GM12878 (cell line): ENCODE results near the gene COL15A1. TPM values are rescaled to one million over a fixed set of nuclear protein-coding genes. Genes with fewer than 3 reads are reported as not detected.

Experiments used
- ATAC-seq: fragments of 200-7000 bp; cut with Tn5 transposase; 3 replicates; pipeline ENCODE4 v1.9.1; 2020; ENCODE audit warnings: mild to moderate bottlenecking, moderate library complexity
- BruUV-seq: library from RNA; stranded (reverse); fragments of 400-500 nt; replicated peaks from 2 replicates; lab custom pipeline; 2021; lab: Mats Ljungman, UMichigan
- CTCF ChIA-PET: fragments of 300-600 bp; sonication (Branson Sonifier 250); formaldehyde crosslinking; extraction: SDS; loops from one replicate; lab custom pipeline; 2021; ENCODE audit warnings: inconsistent platforms; lab: Yijun Ruan, JAX
- POLR2A ChIA-PET: fragments of 350-600 bp; formaldehyde crosslinking; extraction: SDS; loops from one replicate; lab custom pipeline; 2021; ENCODE audit warnings: inconsistent platforms; lab: Charles Lee
- RAD21 ChIA-PET: fragments of 300-600 bp; sonication (Branson Sonifier 250); formaldehyde crosslinking; loops from one replicate; lab custom pipeline; 2023; ENCODE audit warnings: antibody characterized with exemption; ENCODE audit not compliant: unreplicated experiment; lab: Charles Lee
- SMC1A ChIA-PET: fragments of 300-600 bp; sonication (Branson Sonifier 250); formaldehyde crosslinking; loops from one replicate; lab custom pipeline; 2023; ENCODE audit not compliant: unreplicated experiment, uncharacterized antibody; lab: Charles Lee
- DNase-seq: peaks from one replicate; pipeline ENCODE4 v3.0.0-alpha.2; 2011; ENCODE audit warnings: low read depth, low spot score
- FAIRE-seq: peaks from 3 replicates; lab custom pipeline; 2011; peaks lifted over from hg19 to GRCh38; lab: Jason Lieb, UNC
- H2AFZ ChIP-seq: 2 replicates; pipeline ENCODE4 v1.6.0; 2011; ENCODE audit warnings: low read depth, low read length, control low read depth; ENCODE audit not compliant: control insufficient read depth
- H3K27ac ChIP-seq: 2 replicates; pipeline ENCODE4 v1.5.1; 2011; ENCODE audit warnings: control low read depth; ENCODE audit not compliant: control insufficient read depth, insufficient read depth
- H3K27me3 ChIP-seq, 2 experiments: replicated peaks in 1 of 2; 2 replicates each; pipeline versions ENCODE4 v1.6.0 to v1.6.1; 2011; ENCODE audit warnings: low read length in 1 of 2; ENCODE audit not compliant: control insufficient read depth in 2 of 2, insufficient read depth in 2 of 2
- H3K36me3 ChIP-seq, 2 experiments: 2 replicates each; pipeline ENCODE4 v1.5.1; 2011; ENCODE audit warnings: low read length in 1 of 2; ENCODE audit not compliant: control insufficient read depth in 2 of 2, insufficient read depth in 2 of 2
- H3K4me1 ChIP-seq: 2 replicates; pipeline ENCODE4 v1.6.1; 2011; ENCODE audit warnings: mild to moderate bottlenecking, low read length, moderate library complexity, mixed read lengths; ENCODE audit not compliant: control insufficient read depth, insufficient read depth
- H3K4me2 ChIP-seq: 2 replicates; pipeline ENCODE4 v1.6.0; 2011; ENCODE audit warnings: control low read depth; ENCODE audit not compliant: control insufficient read depth, insufficient read depth
- H3K4me3 ChIP-seq: fragments of 200-600 bp; sonication (generic); 2 replicates; pipeline ENCODE4 v1.5.1; 2016
- H3K79me2 ChIP-seq: 2 replicates; pipeline ENCODE4 v1.6.0; 2011; ENCODE audit warnings: low read length; ENCODE audit not compliant: control insufficient read depth, insufficient read depth
- H3K9ac ChIP-seq: 2 replicates; pipeline ENCODE4 v1.8.0; 2011; ENCODE audit warnings: low read length, control low read depth, mixed read lengths; ENCODE audit not compliant: control insufficient read depth, insufficient read depth
- H3K9me3 ChIP-seq: replicated peaks from 3 replicates; pipeline ENCODE4 v1.5.1; 2011; ENCODE audit warnings: mild to moderate bottlenecking, low read length; ENCODE audit not compliant: control insufficient read depth, insufficient read depth
- H4K20me1 ChIP-seq: 2 replicates; pipeline ENCODE4 v1.6.0; 2011; ENCODE audit not compliant: control insufficient read depth, insufficient read depth
- BRCA1 ChIP-seq: IDR thresholded peaks from 2 replicates; pipeline ENCODE4 v1.6.1; 2011; ENCODE audit warnings: low read depth, low read length, improper control_type of control experiment
- GABPA ChIP-seq: IDR thresholded peaks from 2 replicates; pipeline ENCODE4 v1.6.1; 2014; ENCODE audit warnings: antibody characterized with exemption, low read depth, mild to moderate bottlenecking, inconsistent platforms
- HDGF ChIP-seq: fragments of 450-650 bp; IDR thresholded peaks from 2 replicates; pipeline ENCODE4 v1.6.1; 2016; ENCODE audit warnings: antibody characterized with exemption
- IRF4 ChIP-seq: IDR thresholded peaks from 2 replicates; pipeline ENCODE4 v1.6.1; 2011; ENCODE audit warnings: low read depth, low read length
- MYC ChIP-seq: IDR thresholded peaks from 2 replicates; pipeline ENCODE4 v1.6.1; 2011; ENCODE audit warnings: mild to moderate bottlenecking, low read length, moderate library complexity, inconsistent platforms; ENCODE audit not compliant: insufficient read depth, insufficient replicate concordance, insufficient read length, severe bottlenecking
- POLR2A ChIP-seq: IDR thresholded peaks from 2 replicates; pipeline ENCODE4 v1.6.1; 2011; ENCODE audit warnings: low read depth, mild to moderate bottlenecking, low read length
- RCOR1 ChIP-seq: conservative IDR thresholded peaks from 2 replicates; pipeline ENCODE4 v1.6.1; 2012; ENCODE audit warnings: low read depth, low read length, improper control_type of control experiment
- SIX5 ChIP-seq: IDR thresholded peaks from 2 replicates; pipeline ENCODE4 v1.6.1; 2011; ENCODE audit warnings: mild to moderate bottlenecking, low read depth, low read length, moderate library complexity; ENCODE audit not compliant: severe bottlenecking
- WGBS: methylation state at CpG from one replicate; pipeline ENCODE4 v1.1.6; 2016; ENCODE audit warnings: low lambda C conversion rate; ENCODE audit not compliant: insufficient replicate concordance, insufficient coverage; ENCODE audit errors: missing lambda C conversion rate; 5-methylcytosine and 5-hydroxymethylcytosine counted together
- in situ Hi-C: fragments of 300-500 bp; cut with MboI; formaldehyde crosslinking; loops from 9 replicates; pipeline ENCODE4 v1.14.3; 2018; ENCODE audit warnings: mixed read lengths
- intact Hi-C: fragments of 100-400 bp; cut with micrococcal nuclease; formaldehyde crosslinking; loops from one replicate; pipeline ENCODE4 v1.14.2; 2022; ENCODE audit not compliant: unreplicated experiment
- polyA plus RNA-seq, 11 experiments: library from polyadenylated mRNA; depleted of rRNA in 4 of 11; unstranded in 6 of 11; stranded (reverse) in 5 of 11; fragments of >200 nt; fragmentation: Nextera tagmentation in 4 of 11; fragmentation: Illumina TruSeq in 1 of 11; extraction: Ambion mirVana in 4 of 11; extraction: Trizol in 1 of 11; gene quantifications; 1 replicate in 1 of 11; 2 replicates in 10 of 11; pipeline versions ENCODE4 v1.2.1 to v1.2.3, GENCODE V29; 2011 to 2016; ENCODE audit warnings: inconsistent platforms in 2 of 11, missing spikeins in 2 of 11, low read depth in 1 of 11
- total RNA-seq, 4 experiments: library from RNA; depleted of rRNA in 3 of 4; stranded (reverse); fragments of >200 nt in 3 of 4; fragmentation: Illumina TruSeq in 1 of 4; extraction: Trizol in 1 of 4; gene quantifications; 2 replicates each; pipeline versions ENCODE4 v1.2.1 to v1.2.3, GENCODE V29; 2013 to 2021
- TF ChIP-seq, protein P1 (sequence below): fragments of 150-350 bp; IDR thresholded peaks from 2 replicates; pipeline ENCODE4 v1.6.1; 2014; ENCODE audit warnings: mild to moderate bottlenecking, low read depth, low read length
- TF ChIP-seq, protein P2 (sequence below): fragments of 450-650 bp; IDR thresholded peaks from 2 replicates; pipeline ENCODE4 v1.6.1; 2017; ENCODE audit warnings: borderline replicate concordance
- TF ChIP-seq, protein P3 (sequence below): IDR thresholded peaks from 2 replicates; pipeline ENCODE4 v1.6.1; 2012; ENCODE audit warnings: low read depth, low read length, improper control_type of control experiment
- TF ChIP-seq, protein P4 (sequence below): fragments of 450-650 bp; formaldehyde crosslinking; IDR thresholded peaks from 2 replicates; pipeline ENCODE4 v1.4.0; 2022; ENCODE audit warnings: mild to moderate bottlenecking, moderate library complexity
- TF ChIP-seq, protein P5 (sequence below): IDR thresholded peaks from 2 replicates; pipeline ENCODE4 v1.6.1; 2011; ENCODE audit warnings: borderline replicate concordance, low read depth, mild to moderate bottlenecking, moderate library complexity, mixed read lengths, low read length; ENCODE audit not compliant: insufficient read depth; ENCODE audit errors: extremely low read length

Gene COL15A1
- total and polyA plus RNA-seq, 10 of the 15 experiments (the other 5 are each of a cell fraction or from before 2014, with no cell fraction given), result 0.01 to 0.28 (median 0.06) TPM; not detected in 2

DNA sequence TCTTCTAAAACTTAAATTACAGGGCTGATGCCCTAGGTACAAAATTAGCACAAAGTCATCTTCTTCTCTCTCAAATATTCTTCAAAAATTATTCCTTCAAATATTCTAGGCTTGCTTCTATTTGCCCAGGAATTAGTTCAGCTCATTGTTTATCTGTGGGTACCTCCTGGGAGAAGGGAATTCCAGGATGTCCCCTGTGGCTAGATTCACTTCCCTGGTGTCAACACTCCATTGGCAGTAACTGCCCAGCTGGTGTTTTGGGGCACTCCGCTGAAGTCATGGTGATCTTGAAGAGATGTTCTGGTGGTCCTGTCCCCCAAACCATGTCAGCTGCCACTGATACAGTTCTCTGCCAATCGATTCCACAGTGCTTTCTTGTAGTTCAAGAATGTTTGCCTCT is 135.0 kb downstream of the COL15A1 start:
- in situ Hi-C loops (no loop called here), intact Hi-C loops (no loop called here)
- no TSS peak for BruUV-seq
- Histone ChIP-seq H3K4me2 (no peak overlapping the region), H3K36me3 (no peaks in the 10 kb centered on the region), H3K9me3 (no peaks in the 10 kb centered on the region), H3K9ac (no peak overlapping the region), H2AFZ (no peak overlapping the region), H3K27me3 (no peaks in the 10 kb centered on the region), H3K4me3 (no peak overlapping the region), H3K79me2 (no peaks in the 10 kb centered on the region), H3K4me1 (peaks cover 6% of the 10 kb centered on the region; the same call in 1 of the 2 replicates), H3K27ac (no peak overlapping the region), H4K20me1 (no peaks in the 10 kb centered on the region)
- SMC1A ChIA-PET, result no interaction called here
- CTCF ChIA-PET, result interaction anchor here (0.6 to 1.1 kb wide), 4 partner anchors 12 to 85 kb away, joined by 3 read pairs; no protein-coding TSS in a partner anchor
- DNase-seq, result no peak
- ATAC-seq, result no peak
- FAIRE-seq, result no peak
- WGBS, result 53% methylated on average over 2 of the region's 2 CpGs
- RAD21 ChIA-PET, result no interaction called here
- POLR2A ChIA-PET, result no interaction called here
- no peak for TF ChIP-seq SIX5
- no peak for TF ChIP-seq POLR2A
- TF ChIP-seq BRCA1, result no peak
- TF ChIP-seq GABPA, result no peak
- TF ChIP-seq, protein P1, sequence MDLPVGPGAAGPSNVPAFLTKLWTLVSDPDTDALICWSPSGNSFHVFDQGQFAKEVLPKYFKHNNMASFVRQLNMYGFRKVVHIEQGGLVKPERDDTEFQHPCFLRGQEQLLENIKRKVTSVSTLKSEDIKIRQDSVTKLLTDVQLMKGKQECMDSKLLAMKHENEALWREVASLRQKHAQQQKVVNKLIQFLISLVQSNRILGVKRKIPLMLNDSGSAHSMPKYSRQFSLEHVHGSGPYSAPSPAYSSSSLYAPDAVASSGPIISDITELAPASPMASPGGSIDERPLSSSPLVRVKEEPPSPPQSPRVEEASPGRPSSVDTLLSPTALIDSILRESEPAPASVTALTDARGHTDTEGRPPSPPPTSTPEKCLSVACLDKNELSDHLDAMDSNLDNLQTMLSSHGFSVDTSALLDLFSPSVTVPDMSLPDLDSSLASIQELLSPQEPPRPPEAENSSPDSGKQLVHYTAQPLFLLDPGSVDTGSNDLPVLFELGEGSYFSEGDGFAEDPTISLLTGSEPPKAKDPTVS, result no peak
- no peak for TF ChIP-seq HDGF
- TF ChIP-seq, protein P2, sequence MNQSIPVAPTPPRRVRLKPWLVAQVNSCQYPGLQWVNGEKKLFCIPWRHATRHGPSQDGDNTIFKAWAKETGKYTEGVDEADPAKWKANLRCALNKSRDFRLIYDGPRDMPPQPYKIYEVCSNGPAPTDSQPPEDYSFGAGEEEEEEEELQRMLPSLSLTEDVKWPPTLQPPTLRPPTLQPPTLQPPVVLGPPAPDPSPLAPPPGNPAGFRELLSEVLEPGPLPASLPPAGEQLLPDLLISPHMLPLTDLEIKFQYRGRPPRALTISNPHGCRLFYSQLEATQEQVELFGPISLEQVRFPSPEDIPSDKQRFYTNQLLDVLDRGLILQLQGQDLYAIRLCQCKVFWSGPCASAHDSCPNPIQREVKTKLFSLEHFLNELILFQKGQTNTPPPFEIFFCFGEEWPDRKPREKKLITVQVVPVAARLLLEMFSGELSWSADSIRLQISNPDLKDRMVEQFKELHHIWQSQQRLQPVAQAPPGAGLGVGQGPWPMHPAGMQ, result no peak
- TF ChIP-seq, protein P3, sequence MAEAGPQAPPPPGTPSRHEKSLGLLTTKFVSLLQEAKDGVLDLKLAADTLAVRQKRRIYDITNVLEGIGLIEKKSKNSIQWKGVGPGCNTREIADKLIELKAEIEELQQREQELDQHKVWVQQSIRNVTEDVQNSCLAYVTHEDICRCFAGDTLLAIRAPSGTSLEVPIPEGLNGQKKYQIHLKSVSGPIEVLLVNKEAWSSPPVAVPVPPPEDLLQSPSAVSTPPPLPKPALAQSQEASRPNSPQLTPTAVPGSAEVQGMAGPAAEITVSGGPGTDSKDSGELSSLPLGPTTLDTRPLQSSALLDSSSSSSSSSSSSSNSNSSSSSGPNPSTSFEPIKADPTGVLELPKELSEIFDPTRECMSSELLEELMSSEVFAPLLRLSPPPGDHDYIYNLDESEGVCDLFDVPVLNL, result no peak
- TF ChIP-seq, protein P4, sequence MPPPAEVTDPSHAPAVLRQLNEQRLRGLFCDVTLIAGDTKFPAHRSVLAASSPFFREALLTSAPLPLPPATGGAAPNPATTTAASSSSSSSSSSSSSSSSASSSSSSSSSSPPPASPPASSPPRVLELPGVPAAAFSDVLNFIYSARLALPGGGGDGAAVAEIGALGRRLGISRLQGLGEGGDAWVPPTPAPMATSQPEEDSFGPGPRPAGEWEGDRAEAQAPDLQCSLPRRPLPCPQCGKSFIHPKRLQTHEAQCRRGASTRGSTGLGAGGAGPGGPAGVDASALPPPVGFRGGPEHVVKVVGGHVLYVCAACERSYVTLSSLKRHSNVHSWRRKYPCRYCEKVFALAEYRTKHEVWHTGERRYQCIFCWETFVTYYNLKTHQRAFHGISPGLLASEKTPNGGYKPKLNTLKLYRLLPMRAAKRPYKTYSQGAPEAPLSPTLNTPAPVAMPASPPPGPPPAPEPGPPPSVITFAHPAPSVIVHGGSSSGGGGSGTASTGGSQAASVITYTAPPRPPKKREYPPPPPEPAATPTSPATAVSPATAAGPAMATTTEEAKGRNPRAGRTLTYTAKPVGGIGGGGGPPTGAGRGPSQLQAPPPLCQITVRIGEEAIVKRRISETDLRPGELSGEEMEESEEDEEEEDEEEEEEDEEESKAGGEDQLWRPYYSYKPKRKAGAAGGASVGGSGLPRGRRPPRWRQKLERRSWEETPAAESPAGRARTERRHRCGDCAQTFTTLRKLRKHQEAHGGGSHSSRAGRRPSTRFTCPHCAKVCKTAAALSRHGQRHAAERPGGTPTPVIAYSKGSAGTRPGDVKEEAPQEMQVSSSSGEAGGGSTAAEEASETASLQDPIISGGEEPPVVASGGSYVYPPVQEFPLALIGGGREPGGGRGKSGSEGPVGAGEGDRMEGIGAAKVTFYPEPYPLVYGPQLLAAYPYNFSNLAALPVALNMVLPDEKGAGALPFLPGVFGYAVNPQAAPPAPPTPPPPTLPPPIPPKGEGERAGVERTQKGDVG, result no peak
- TF ChIP-seq IRF4, result no peak
- TF ChIP-seq MYC, result no peak
- TF ChIP-seq, protein P5, sequence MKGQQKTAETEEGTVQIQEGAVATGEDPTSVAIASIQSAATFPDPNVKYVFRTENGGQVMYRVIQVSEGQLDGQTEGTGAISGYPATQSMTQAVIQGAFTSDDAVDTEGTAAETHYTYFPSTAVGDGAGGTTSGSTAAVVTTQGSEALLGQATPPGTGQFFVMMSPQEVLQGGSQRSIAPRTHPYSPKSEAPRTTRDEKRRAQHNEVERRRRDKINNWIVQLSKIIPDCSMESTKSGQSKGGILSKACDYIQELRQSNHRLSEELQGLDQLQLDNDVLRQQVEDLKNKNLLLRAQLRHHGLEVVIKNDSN, result no peak
- TF ChIP-seq RCOR1, result no peak
